ENCODE results near the gene INSR.
"Not testable (repeated sequence)": the region's sequence is repeated elsewhere in the genome, so short reads cannot be mapped to it uniquely, and the experiment has no call there.

INSR gene

GRCh38 chr19:7293762-7294557 lies at the start of gene INSR:
TSS of gene INSR (minus strand) at chr19:7294414. CDS start at chr19:7293891, 523 bp downstream.
- DNase-seq (ENCODE audit: low read depth): no peak

GRCh38 chr19:7342143-7342542 lies 47.9 kb upstream of the INSR start:
- no peak for DNase-seq (ENCODE audit: low read depth)

- peak; percentile 81 for DNase-seq (ENCODE audit: low read depth)
These were observed 47.0 kb upstream of the INSR start for GRCh38 chr19:7340959-7341837.

- no peak for DNase-seq (ENCODE audit: low read depth)
These were observed 43.4 kb upstream of the INSR start for GRCh38 chr19:7337380-7338194.

- no peak for DNase-seq (ENCODE audit: low read depth)
These were observed 42.2 kb upstream of the INSR start for GRCh38 chr19:7336321-7336973.

GRCh38 chr19:7333198-7334118 lies 39.2 kb upstream of the INSR start:
- DNase-seq (ENCODE audit: low read depth): no peak

- DNase-seq (ENCODE audit: low read depth): no peak
These were observed 37.2 kb upstream of the INSR start for GRCh38 chr19:7331446-7331845.

GRCh38 chr19:7328647-7329046 lies 34.4 kb upstream of the INSR start:
- no peak for DNase-seq (ENCODE audit: low read depth)

- DNase-seq (ENCODE audit: low read depth): no peak
These were observed 33.6 kb upstream of the INSR start for GRCh38 chr19:7327802-7328201.

- no peak for DNase-seq (ENCODE audit: low read depth)
These were observed 32.1 kb upstream of the INSR start for GRCh38 chr19:7326105-7326877.

GRCh38 chr19:7318176-7318575 lies 24.0 kb upstream of the INSR start:
- no peak for DNase-seq (ENCODE audit: low read depth)

GRCh38 chr19:7312816-7313215 lies 18.6 kb upstream of the INSR start:
- DNase-seq (ENCODE audit: low read depth): no peak

- DNase-seq (ENCODE audit: low read depth): no peak
These were observed 17.7 kb upstream of the INSR start for GRCh38 chr19:7311911-7312310.

GRCh38 chr19:7308327-7308726 lies 14.1 kb upstream of the INSR start:
- DNase-seq (ENCODE audit: low read depth): not testable (repeated sequence)

- no peak for DNase-seq (ENCODE audit: low read depth)
These were observed 13.5 kb upstream of the INSR start for GRCh38 chr19:7307590-7308218.

- DNase-seq (ENCODE audit: low read depth): no peak
These were observed 10.0 kb upstream of the INSR start for GRCh38 chr19:7304200-7304599.

- no peak for DNase-seq (ENCODE audit: low read depth)
These were observed 9.3 kb upstream of the INSR start for GRCh38 chr19:7303470-7303869.

GRCh38 chr19:7301525-7301924 lies 7.3 kb upstream of the INSR start:
- DNase-seq (ENCODE audit: low read depth): no peak

GRCh38 chr19:7297742-7298141 lies 3.5 kb upstream of the INSR start:
- no peak for DNase-seq (ENCODE audit: low read depth)

All from activated gamma-delta T cell treated with anti-CD3 and anti-CD28 coated beads, Interleukin-2, amount 50 U/mL, for 16 hours (primary cell).